WERI-Rb-1 (cell line): ENCODE data around the gene C1orf185.

Experiments
- DNase-seq: peaks from one replicate; pipeline ENCODE4 v3.0.0-alpha.2; 2020
- H3K27ac ChIP-seq: fragments of 250-450 bp; sonication (Bioruptor Pico); 2 replicates; pipeline ENCODE4 v1.5.1; 2020; ENCODE audit warnings: mild to moderate bottlenecking, moderate library complexity
- H3K27me3 ChIP-seq: fragments of 250-450 bp; sonication (Bioruptor Pico); 2 replicates; pipeline ENCODE4 v1.5.1; 2021; ENCODE audit warnings: mild to moderate bottlenecking, low read depth, moderate library complexity; ENCODE audit not compliant: insufficient read depth, severe bottlenecking
- H3K36me3 ChIP-seq: fragments of 250-450 bp; sonication (Bioruptor Pico); 2 replicates; pipeline ENCODE4 v1.5.1; 2020; ENCODE audit warnings: mild to moderate bottlenecking, moderate library complexity
- H3K4me3 ChIP-seq: 2 replicates; pipeline ENCODE4 v1.5.1; 2011; ENCODE audit warnings: low read depth, mild to moderate bottlenecking, control low read depth, low read length
- H3K9me3 ChIP-seq: fragments of 250-450 bp; sonication (Bioruptor Pico); 2 replicates; pipeline ENCODE4 v1.5.1; 2021; ENCODE audit warnings: mild to moderate bottlenecking, moderate library complexity; ENCODE audit not compliant: severe bottlenecking
- TF ChIP-seq, protein P1 (sequence below): IDR thresholded peaks from 2 replicates; pipeline ENCODE4 v1.5.1; 2011; ENCODE audit warnings: low read depth, mild to moderate bottlenecking, control low read depth, inconsistent platforms, low read length

The C1orf185 gene

DNA sequence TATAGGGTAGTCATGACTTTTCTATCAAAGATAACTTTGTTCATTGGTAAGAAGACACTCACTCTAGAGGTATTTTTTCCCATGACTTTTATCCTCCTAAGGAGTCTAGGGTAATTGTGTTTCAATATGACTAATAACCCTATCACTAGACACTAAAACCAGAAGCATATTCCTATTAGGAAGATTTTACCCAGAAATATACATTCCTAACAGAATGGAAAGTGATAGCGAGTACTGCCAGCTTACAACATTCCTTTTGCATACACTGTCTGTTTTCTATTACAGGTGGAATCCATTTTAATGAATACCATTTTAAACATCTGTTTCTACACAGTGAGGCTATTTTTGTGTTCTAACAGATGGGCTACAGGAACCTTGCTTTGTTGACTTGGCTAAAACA lies 31.4 kb upstream of the C1orf185 start:
- Histone ChIP-seq H3K9me3 (no peaks in the 10 kb centered on the region), H3K27ac (no peak overlapping the region), H3K4me3 (no peak overlapping the region), H3K27me3 (no peaks in the 10 kb centered on the region), H3K36me3 (no peaks in the 10 kb centered on the region)
- DNase-seq, result no peak
- TF ChIP-seq, protein P1, sequence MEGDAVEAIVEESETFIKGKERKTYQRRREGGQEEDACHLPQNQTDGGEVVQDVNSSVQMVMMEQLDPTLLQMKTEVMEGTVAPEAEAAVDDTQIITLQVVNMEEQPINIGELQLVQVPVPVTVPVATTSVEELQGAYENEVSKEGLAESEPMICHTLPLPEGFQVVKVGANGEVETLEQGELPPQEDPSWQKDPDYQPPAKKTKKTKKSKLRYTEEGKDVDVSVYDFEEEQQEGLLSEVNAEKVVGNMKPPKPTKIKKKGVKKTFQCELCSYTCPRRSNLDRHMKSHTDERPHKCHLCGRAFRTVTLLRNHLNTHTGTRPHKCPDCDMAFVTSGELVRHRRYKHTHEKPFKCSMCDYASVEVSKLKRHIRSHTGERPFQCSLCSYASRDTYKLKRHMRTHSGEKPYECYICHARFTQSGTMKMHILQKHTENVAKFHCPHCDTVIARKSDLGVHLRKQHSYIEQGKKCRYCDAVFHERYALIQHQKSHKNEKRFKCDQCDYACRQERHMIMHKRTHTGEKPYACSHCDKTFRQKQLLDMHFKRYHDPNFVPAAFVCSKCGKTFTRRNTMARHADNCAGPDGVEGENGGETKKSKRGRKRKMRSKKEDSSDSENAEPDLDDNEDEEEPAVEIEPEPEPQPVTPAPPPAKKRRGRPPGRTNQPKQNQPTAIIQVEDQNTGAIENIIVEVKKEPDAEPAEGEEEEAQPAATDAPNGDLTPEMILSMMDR, result no peak

DNA sequence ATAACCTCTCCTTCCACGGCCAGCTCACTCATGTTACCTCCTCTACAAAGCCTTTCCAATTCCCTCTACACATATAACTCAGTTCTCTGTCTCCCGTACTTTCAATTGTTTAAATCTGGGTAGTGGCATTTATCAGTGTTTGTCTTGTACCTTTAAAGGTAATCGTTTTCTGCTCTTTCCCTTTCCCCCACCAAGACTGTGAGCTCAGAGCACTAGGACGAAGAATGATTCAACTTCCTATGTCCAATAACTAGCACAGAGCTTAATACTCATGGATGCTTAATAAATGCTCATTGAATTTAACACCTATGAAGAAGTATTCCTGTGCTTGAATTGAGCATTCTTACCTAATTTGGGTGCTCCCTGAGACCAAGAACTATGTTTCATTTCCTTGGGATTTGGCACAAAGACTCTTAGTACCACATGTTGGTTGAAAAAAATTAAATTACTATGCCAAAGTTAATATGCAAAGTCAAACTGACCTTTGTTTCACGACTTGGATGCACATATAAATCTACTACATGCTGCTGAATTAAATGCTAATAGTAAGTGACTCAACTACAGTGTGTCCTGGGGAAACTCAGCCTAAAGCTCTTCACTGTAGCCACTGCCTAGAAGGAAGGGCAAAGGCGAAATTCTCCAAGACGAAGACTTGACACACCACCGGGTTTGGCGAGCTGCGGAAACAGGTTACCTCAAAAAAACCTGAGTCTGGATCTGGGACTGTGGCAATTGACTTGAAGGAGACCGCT lies 30.6 kb upstream of the C1orf185 start:
- TF ChIP-seq, protein P1, result no peak
- no peaks in the 10 kb centered on the region for H3K9me3 ChIP-seq
- no peaks in the 10 kb centered on the region for H3K27me3 ChIP-seq
- H3K4me3 ChIP-seq, result no peak overlapping the region
- no peaks in the 10 kb centered on the region for H3K36me3 ChIP-seq
- no peak overlapping the region for H3K27ac ChIP-seq
- no peak for DNase-seq

DNA sequence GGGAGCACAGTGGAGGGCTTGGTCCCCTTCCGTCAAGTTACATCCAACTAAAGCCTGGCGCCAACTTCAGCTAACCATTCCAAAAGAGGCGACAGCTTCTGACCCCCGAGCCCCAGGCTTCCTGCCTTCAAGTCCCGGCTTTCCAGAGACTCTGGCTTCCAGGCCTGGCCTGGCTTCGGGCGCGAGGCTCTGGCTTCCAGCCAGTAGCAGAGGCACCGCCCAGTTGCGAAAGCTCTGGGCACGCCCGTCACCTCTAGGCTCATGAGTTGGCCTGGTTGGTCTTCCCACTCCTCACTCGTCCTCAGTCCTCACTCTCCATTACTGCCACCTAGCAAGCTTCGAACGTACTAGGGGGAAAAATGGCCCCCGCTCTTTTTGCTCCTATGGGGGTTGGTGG lies 30.0 kb upstream of the C1orf185 start:
- no peak overlapping the region for H3K4me3 ChIP-seq
- H3K9me3 ChIP-seq, result no peaks in the 10 kb centered on the region
- DNase-seq, result no peak
- H3K36me3 ChIP-seq, result no peaks in the 10 kb centered on the region
- H3K27me3 ChIP-seq, result no peaks in the 10 kb centered on the region
- H3K27ac ChIP-seq, result no peak overlapping the region
- TF ChIP-seq, protein P1, result no peak

DNA sequence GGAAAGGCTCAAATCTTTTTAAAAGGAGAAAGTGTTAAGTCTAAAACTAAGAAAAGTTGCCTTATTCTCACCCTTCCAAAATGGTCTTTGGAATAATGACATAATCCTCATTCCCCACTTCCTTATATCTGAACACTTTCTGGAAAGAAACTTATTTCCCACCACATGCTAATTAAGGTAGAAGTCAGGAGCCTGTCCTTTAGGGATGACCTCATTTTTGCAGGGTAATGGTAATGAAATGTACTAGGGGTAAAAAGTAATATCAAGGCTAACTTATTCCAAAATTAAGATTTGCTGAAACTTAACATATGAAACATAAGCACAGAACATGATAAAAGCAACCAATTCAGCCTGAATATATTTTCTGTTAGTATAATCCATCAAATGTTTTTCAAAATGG lies 29.4 kb upstream of the C1orf185 start:
- Histone ChIP-seq H3K4me3 (no peak overlapping the region), H3K9me3 (no peaks in the 10 kb centered on the region), H3K36me3 (no peaks in the 10 kb centered on the region), H3K27ac (no peak overlapping the region), H3K27me3 (no peaks in the 10 kb centered on the region)
- no peak for DNase-seq
- TF ChIP-seq, protein P1, result no peak

DNA sequence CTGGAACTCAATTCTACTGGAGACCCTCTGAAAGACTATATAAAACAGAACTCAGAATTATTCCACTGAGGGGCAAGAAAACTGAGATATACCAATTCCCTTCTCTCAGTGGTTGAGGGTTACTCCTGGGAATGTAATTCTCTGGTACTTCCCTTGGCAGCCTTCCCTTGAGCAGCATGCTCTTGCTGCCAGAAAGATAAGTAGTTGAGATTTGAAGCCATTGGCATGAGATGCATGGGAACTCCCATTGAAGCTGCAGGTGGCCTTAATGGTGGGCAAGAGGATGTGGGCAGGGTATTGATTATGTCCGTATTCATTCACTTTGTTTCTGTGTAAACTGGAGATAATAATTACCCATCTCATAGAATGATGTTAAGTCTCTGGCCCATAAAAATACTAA lies 28.6 kb upstream of the C1orf185 start:
- TF ChIP-seq, protein P1, result no peak

More for the DNA sequence above, 28.6 kb upstream of the C1orf185 start:
- H3K27me3 ChIP-seq, result no peaks in the 10 kb centered on the region
- no peak overlapping the region for H3K4me3 ChIP-seq
- no peak for DNase-seq
- no peaks in the 10 kb centered on the region for H3K36me3 ChIP-seq
- H3K27ac ChIP-seq, result no peak overlapping the region
- H3K9me3 ChIP-seq, result no peaks in the 10 kb centered on the region
